GM19455 (cell line): ENCODE data around the gene NAE1.

Experiments used
- ATAC-seq: cut with Tn5 transposase; IDR thresholded peaks from one replicate; pipeline ENCODE4 v1.9.1; 2021; ENCODE audit not compliant: unreplicated experiment

NAE1 gene

GRCh38 chr16:66850115-66850815 lies 19.5 kb upstream of the NAE1 start:
- ATAC-seq = no peak

- ATAC-seq = no peak
These were observed 18.8 kb upstream of the NAE1 start for GRCh38 chr16:66849549-66849948.

DNA sequence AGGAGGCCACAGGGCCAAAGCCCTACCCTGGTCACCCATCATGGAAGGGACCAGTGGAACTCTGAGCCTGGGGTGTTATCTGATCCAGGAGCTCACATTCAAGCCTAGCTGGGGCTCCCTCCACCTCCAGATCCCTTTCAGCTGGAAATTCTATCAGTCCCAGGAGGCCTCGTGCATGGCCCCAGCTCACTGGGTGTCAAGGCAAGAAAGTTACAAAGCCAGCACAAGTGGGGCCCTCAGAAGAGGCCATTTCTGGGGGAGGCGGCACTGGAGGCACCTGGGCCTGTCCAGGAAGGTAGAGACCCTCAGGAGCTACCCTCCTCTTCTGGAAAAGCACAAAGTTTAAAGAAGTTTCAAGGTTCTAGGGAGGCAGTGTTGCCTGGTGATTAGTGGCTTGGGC lies 18.2 kb upstream of the NAE1 start:
- ATAC-seq = no peak

- ATAC-seq = no peak
These were observed 17.4 kb upstream of the NAE1 start for GRCh38 chr16:66848172-66848571.

DNA sequence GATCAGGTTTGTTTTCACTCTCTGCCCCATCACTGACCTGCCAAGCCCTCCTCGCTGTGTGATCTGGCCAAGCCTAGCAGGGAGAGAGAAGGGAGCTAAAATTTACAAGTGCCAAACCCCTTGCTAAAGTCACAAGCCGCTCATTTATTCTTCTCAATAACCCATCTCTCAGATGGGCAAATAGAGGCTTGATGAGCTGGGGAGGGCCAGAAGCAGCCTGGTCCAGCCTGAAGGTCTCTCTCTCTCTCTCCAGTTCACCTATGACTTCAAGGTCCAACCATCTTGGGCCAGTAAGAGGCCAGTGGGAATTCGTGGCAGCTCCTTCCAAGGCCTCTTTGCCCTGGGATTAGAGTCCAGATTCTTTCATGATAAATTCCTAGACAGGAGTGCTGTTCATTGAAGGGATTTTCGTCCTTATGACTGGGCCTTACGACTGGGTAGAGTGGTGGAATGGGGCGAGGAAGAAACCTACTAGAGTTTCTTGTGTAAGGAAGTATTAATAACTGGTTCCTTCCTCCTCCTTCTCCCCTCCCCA lies 16.8 kb upstream of the NAE1 start:
- ATAC-seq = no peak

DNA sequence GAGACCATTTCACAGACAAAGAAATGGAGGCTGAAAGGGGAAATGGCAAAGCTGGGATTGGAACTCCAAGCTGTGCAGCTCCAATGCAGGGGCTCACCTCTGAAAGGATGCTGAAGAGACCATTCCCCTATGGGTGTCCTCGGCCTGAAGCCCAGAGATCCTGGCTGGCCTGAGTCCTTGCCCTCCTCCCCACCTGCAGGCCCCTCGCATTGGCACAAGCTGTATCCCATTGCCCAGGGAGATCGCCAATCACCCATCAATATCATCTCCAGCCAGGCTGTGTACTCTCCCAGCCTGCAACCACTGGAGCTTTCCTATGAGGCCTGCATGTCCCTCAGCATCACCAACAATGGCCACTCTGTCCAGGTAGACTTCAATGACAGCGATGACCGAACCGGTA lies 16.1 kb upstream of the NAE1 start:
- no peak for ATAC-seq

GRCh38 chr16:66846266-66846665 lies 15.5 kb upstream of the NAE1 start:
- ATAC-seq = no peak

DNA sequence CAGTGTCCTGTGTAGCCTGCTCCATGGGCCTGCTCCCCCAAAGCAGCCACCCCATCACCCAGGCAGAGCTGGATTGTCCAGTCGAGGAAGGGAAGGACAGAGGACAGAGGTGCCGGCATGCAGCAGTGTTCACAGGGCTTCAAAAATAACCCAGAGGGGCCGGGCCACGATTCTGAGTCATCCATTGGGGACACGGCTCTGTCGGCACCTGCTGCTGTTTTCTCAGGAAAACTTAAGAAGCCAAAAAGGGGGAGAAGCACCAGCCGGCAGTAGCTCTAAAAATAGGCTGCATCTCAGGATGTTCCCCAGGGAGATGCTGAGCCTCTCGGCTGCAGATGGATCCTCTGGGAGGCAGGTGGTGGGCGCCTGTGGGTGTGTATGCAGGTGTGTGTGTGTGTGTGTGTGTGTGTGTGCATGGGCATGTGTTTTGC lies 15.0 kb upstream of the NAE1 start:
- no peak for ATAC-seq

DNA sequence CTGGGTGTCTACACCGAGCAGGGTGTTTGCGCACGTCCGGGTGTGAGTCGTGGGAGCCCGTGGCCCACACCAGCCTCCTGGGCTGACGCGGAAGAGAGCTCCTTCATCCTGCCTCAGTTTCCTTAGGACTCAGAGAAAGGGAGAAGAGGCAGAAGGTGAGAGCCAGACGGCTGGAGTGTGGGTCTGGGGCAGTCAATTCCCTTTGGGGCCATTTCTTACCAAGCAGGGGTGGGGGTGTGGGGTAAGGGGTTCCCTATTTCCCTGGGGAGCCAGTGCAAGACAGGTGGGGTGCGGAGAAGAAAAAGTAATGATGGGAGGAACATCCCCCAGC lies 14.3 kb upstream of the NAE1 start:
- ATAC-seq = no peak

DNA sequence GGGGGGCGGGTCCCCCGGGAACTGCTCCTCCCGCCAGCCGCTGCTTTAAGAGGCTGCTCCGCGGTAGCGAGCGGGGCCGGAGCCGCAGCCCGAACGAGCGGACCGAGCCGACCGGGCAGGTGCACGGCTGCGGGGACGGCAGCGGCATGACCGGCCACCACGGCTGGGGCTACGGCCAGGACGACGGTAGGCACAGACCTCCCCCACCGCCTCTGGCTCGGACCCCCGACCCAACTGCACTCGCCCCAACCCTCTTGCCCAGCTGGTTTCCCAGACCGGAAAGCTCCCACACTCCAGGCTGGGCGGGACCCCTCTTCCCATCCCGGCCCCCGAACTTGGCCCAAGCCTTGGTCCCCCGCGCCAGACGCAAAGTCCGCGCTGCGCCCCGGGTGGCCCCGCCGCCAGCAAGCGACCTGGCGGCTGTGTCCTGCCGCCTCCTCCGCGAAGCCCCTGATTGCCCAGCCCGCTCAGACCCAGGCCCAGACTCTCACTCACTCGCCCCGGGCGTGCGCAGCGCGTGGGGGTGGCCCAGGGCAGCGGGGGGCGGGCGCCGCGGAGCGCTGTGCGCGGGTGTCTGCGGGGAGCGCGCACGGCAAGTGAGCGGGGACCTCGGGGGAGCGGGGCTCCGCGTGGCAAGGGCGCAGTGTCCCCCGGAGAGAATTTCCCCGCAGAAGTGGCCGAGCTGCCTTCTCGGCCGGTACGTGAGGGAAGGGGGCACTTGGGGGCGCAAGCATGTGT lies 13.7 kb upstream of the NAE1 start, which contains the start of gene CA7:
CA7 (plus strand) TSS at position 73 of the 738 bp plus-strand sequence; CDS start at position 147, 74 bp downstream.
- no peak for ATAC-seq

- ATAC-seq = no peak
These were observed 13.2 kb upstream of the NAE1 start for GRCh38 chr16:66844009-66844341.

- no peak for ATAC-seq
These were observed 12.4 kb upstream of the NAE1 start for GRCh38 chr16:66843191-66843590.

- ATAC-seq = no peak
These were observed 12.0 kb upstream of the NAE1 start for GRCh38 chr16:66842765-66843164.

- ATAC-seq = no peak
These were observed 10.6 kb upstream of the NAE1 start for GRCh38 chr16:66841366-66841765.

DNA sequence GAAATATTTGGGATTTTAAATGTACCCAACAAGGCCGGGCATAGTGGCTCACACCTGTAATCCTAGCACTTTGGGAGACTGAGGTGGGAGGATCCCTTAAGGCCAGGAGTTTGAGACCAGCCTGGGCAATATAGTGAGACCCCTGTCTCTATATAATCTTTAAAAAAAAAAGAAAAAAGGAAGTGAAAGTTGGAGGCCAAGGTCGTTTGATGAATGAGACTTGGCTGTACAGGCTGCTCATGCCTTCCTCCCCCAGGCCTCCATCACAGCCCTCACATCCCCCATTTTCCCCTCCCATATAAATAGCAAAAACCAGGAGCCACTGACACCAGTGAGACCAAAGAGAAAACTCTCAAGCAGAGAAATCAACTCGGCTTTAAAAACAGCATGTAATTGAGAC lies 10.1 kb upstream of the NAE1 start:
- no peak for ATAC-seq

- no peak for ATAC-seq
These were observed 4.0 kb upstream of the NAE1 start for GRCh38 chr16:66834746-66835145.

- ATAC-seq = no peak
These were observed 2.0 kb upstream of the NAE1 start for GRCh38 chr16:66832661-66833305.

- no peak for ATAC-seq
These were observed 1.4 kb upstream of the NAE1 start for GRCh38 chr16:66832190-66832589.

GRCh38 chr16:66824006-66824405 lies 6.8 kb downstream of the NAE1 start:
- ATAC-seq = no peak

DNA sequence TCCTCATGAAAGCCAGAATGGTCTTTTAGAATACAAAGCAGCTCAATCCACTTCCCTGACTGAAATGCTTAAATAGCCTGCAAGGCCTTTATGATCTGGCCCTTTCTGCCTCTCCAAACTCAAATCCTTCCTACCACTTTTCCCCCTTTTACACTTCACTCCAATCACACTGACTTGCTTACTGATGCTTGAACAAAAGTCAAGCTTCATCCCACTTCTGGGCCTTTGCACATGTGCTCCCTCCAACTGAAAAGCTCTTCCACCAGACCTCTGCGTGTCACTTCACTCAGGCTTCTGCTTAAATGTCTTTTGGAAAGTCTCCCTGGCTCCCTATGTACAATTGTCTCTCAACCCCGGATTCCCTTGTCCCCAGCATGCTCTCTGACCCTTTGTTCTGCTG lies 16.0 kb downstream of the NAE1 start:
- no peak for ATAC-seq

GRCh38 chr16:66811043-66811442 lies 19.7 kb downstream of the NAE1 start:
- ATAC-seq = no peak

GRCh38 chr16:66810391-66810790 lies 20.4 kb downstream of the NAE1 start:
- ATAC-seq = no peak
